ENCODE results near the gene GZMA. TPM values are rescaled to one million over a fixed set of nuclear protein-coding genes. Genes with fewer than 3 reads are reported as not detected.
A peak's percentile ranks its signal among the peaks of the same experiment; 100 is the strongest.

The GZMA gene
- total and polyA plus RNA-seq, 2 donors (not counting 3 experiments of a cell fraction or from before 2014, with no cell fraction given): not detected

- no peak overlapping the region for H3K4me3 ChIP-seq (replicated peaks in 1 of 3; ENCODE audit: insufficient read depth in 1 of 3, low read depth in 1 of 3, low read length in 3 of 3)
- no peaks in the 10 kb centered on the region for H3K36me3 ChIP-seq (ENCODE audit: control insufficient read depth in 2 of 2, extremely low read depth in 1 of 2, insufficient read depth in 2 of 2, low read length in 2 of 2)
- no peaks in the 10 kb centered on the region for H4K20me1 ChIP-seq (replicated peaks; ENCODE audit: control insufficient read depth, extremely low read depth, insufficient read depth, low read length)
- dilution Hi-C loops (cut with MboI; ENCODE audit: extremely low pct_ligation_motif_present, low sequenced_read_pairs) (loop anchor here (25.0 kb wide), 1 partner anchor 159 kb away; the partner anchor contains the start of gene ESM1), intact Hi-C loops (cut with micrococcal nuclease) (loop anchor here (1.0 to 2.0 kb wide), 4 partner anchors 161 to 629 kb away; partner anchors contain the start of genes ESM1 and SNX18)
- H3K27ac ChIP-seq (ENCODE audit: insufficient read depth, low read depth, low read length): no peak overlapping the region
- H3K9ac ChIP-seq (replicated peaks; ENCODE audit: extremely low read depth, insufficient read depth, low read length): no peak overlapping the region
- H3K4me2 ChIP-seq (ENCODE audit: insufficient read depth, low read length): peak overlapping the region; percentile 51
- DNase-seq (ENCODE audit: low read depth, low spot score) (no peak), FAIRE-seq (no peak)
- ChIA-PET POLR2A (interaction anchor here (1.0 kb wide), 1 partner anchor 164 kb away, joined by 3 read pairs; no protein-coding TSS in a partner anchor), CTCF (interaction anchor here (0.7 to 5.3 kb wide), 23 partner anchors 13 to 902 kb away, joined by 3 to 111 read pairs (median 4); partner anchors contain the start of genes ESM1, GPX8 and SNX18)
- TSS peak; percentile 89 for BruUV-seq (replicated peaks)
- no peaks in the 10 kb centered on the region for H3K27me3 ChIP-seq (ENCODE audit: control insufficient read depth in 2 of 2, insufficient read depth in 2 of 2, low read length in 2 of 2)
- no peaks in the 10 kb centered on the region for H3K9me3 ChIP-seq (replicated peaks; ENCODE audit: control insufficient read depth, insufficient read depth, low read length)
- no peak overlapping the region for H2AFZ ChIP-seq (ENCODE audit: low read depth, low read length)
- no peaks in the 10 kb centered on the region for H3K9me1 ChIP-seq (replicated peaks; ENCODE audit: control insufficient read depth, extremely low read depth, insufficient read depth, low read length)
- TF ChIP-seq GATA2 (IDR thresholded peaks at IDR 0.05; ENCODE audit: insufficient read depth, insufficient read length, low read depth, low read length) (no peak), FOS (IDR thresholded peaks at IDR 0.05; ENCODE audit: borderline replicate concordance, insufficient read depth, low read length) (no peak), MYC (IDR thresholded peaks at IDR 0.05; ENCODE audit: low read depth, low read length) (no peak), EZH2 (IDR thresholded peaks at IDR 0.05; ENCODE audit: borderline replicate concordance, low read depth, low read length, severe bottlenecking) (no peak), JUN (IDR thresholded peaks at IDR 0.05; ENCODE audit: borderline replicate concordance, insufficient read depth, insufficient read length, low read depth) (no peak), POLR2A (IDR thresholded peaks at IDR 0.05; ENCODE audit: low read depth, low read length) (no peak), POLR2AphosphoS5 (IDR thresholded peaks at IDR 0.05; ENCODE audit: insufficient read depth, low read depth, low read length) (no peak)
- TF ChIP-seq, protein P1, sequence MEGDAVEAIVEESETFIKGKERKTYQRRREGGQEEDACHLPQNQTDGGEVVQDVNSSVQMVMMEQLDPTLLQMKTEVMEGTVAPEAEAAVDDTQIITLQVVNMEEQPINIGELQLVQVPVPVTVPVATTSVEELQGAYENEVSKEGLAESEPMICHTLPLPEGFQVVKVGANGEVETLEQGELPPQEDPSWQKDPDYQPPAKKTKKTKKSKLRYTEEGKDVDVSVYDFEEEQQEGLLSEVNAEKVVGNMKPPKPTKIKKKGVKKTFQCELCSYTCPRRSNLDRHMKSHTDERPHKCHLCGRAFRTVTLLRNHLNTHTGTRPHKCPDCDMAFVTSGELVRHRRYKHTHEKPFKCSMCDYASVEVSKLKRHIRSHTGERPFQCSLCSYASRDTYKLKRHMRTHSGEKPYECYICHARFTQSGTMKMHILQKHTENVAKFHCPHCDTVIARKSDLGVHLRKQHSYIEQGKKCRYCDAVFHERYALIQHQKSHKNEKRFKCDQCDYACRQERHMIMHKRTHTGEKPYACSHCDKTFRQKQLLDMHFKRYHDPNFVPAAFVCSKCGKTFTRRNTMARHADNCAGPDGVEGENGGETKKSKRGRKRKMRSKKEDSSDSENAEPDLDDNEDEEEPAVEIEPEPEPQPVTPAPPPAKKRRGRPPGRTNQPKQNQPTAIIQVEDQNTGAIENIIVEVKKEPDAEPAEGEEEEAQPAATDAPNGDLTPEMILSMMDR (IDR thresholded peaks at IDR 0.05; ENCODE audit: extremely low read depth in 1 of 2, insufficient read depth in 1 of 2, low read depth in 1 of 2, low read length in 2 of 2): no peak
- TF ChIP-seq, protein P2, sequence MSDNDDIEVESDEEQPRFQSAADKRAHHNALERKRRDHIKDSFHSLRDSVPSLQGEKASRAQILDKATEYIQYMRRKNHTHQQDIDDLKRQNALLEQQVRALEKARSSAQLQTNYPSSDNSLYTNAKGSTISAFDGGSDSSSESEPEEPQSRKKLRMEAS (IDR thresholded peaks at IDR 0.05; ENCODE audit: insufficient read depth, insufficient read length): no peak
- no peaks in the 10 kb centered on the region for H3K79me2 ChIP-seq (ENCODE audit: control insufficient read depth, insufficient read depth, low read length)
- peaks cover 5% of the 10 kb centered on the region for H3K4me1 ChIP-seq (ENCODE audit: control insufficient read depth, extremely low read depth, insufficient read depth, low read length)
These were observed 43.6 kb downstream of the GZMA start for GRCh38 chr5:55146080-55146479.
